BJ (cell line): ENCODE data around the gene MAN1C1. TPM values are rescaled to one million over a fixed set of nuclear protein-coding genes. Genes with fewer than 3 reads are reported as not detected.

Source experiments
- CTCF ChIA-PET: fragments of 350-600 bp; formaldehyde crosslinking; extraction: SDS; loops from one replicate; lab custom pipeline; 2021; ENCODE audit warnings: antibody characterized with exemption, inconsistent platforms; lab: Yijun Ruan, JAX
- POLR2A ChIA-PET: fragments of 300-600 bp; sonication (Branson Sonifier 250); formaldehyde crosslinking; extraction: SDS; loops from one replicate; lab custom pipeline; 2021; ENCODE audit warnings: antibody characterized with exemption; lab: Charles Lee
- DNase-seq: peaks from one replicate; pipeline ENCODE4 v3.0.0-alpha.2; 2011; ENCODE audit warnings: low read depth
- H3K27me3 ChIP-seq: 2 replicates; pipeline ENCODE4 v1.6.0; 2011; ENCODE audit warnings: low read length; ENCODE audit not compliant: control insufficient read depth, insufficient read depth
- H3K36me3 ChIP-seq: 2 replicates; pipeline ENCODE4 v1.5.1; 2011; ENCODE audit warnings: low read length; ENCODE audit not compliant: control insufficient read depth, insufficient read depth
- H3K4me3 ChIP-seq: 2 replicates; pipeline ENCODE4 v1.5.1; 2011; ENCODE audit warnings: low read depth, mild to moderate bottlenecking, control low read depth, low read length
- CTCF ChIP-seq: IDR thresholded peaks from 2 replicates; pipeline ENCODE4 v1.5.1; 2011; ENCODE audit warnings: low read depth, mild to moderate bottlenecking, control low read depth, inconsistent platforms, low read length, moderate library complexity; ENCODE audit not compliant: insufficient read depth
- polyA plus RNA-seq: library from polyadenylated mRNA; depleted of rRNA; stranded (reverse); fragments of >200 nt; gene quantifications from 2 replicates; pipeline ENCODE4 v1.2.3, GENCODE V29; 2011

The MAN1C1 gene
- polyA plus RNA-seq, 1 experiment = 1.1 TPM

DNA sequence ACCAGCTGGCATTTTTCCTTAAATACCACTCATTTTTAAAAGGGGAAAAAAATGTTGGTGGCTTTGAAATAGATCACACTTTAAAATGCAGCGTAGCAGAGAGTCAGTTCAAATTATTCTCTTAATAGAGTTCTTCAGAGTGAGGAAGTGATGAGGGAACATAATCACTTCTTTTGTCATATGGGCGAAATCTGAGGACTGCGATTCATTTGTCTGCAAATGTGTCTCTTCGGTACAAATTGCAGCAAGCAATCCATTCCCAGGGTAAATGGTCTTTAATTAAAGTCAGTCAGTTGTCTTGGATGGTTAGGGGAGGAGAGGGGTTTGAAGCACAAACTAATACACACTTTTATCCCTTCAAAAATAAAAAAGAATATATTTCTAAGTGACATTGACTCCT, 97.4 kb downstream of the MAN1C1 start:
- CTCF ChIA-PET = interaction anchor here (1.1 to 1.2 kb wide), 3 partner anchors 12 to 105 kb away, joined by 3 to 5 read pairs (median 4); no protein-coding TSS in a partner anchor
- no peak for DNase-seq
- Histone ChIP-seq H3K27me3 (peaks cover 1% of the 10 kb centered on the region; the same call in 1 of the 2 replicates), H3K36me3 (no peaks in the 10 kb centered on the region), H3K4me3 (no peak overlapping the region)
- TF ChIP-seq CTCF = no peak
- POLR2A ChIA-PET = no interaction called here

DNA sequence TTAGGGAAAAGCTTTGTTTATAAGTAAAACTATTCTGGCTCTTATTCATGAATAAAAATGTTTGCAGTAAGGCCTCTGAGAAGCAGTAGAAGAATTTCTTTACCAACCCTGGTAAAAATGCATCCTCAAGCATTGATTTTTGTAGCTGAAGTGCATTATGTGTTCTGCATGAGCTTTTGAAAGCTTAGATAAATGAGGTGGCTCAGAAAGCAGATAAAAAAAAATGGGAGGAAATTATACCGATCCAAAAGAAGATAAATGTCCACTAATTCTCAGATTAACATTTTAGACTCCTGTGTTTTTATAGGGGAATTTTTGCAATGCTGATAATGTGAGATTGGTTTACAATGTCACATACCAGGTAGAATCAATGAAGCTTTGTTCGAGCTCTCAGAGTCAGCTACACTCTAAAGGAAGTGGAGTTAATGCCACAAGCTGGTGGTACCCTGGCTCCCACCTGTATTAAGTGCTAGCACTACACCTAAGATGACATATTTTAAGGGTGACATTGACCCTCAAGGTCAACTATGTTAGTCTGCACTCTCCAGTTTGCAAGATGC, 97.9 kb downstream of the MAN1C1 start:
- ChIA-PET POLR2A (no interaction called here), CTCF (interaction anchor here (0.6 to 1.2 kb wide), 4 partner anchors 11 to 105 kb away, joined by 3 to 5 read pairs (median 4); no protein-coding TSS in a partner anchor)
- Histone ChIP-seq H3K27me3 (peaks cover 1% of the 10 kb centered on the region; the same call in 1 of the 2 replicates), H3K36me3 (no peaks in the 10 kb centered on the region), H3K4me3 (no peak overlapping the region)
- no peak for TF ChIP-seq CTCF
- DNase-seq = no peak

- Histone ChIP-seq H3K36me3 (no peaks in the 10 kb centered on the region), H3K27me3 (peaks cover 1% of the 10 kb centered on the region; the same call in 1 of the 2 replicates), H3K4me3 (no peak overlapping the region)
- DNase-seq = no peak
- CTCF ChIA-PET = interaction anchor here (1.2 kb wide), 1 partner anchor 100 kb away, joined by 3 read pairs; the partner anchor contains the start of gene MAN1C1
- TF ChIP-seq CTCF = no peak
- POLR2A ChIA-PET = no interaction called here
These were observed 99.3 kb downstream of the MAN1C1 start for GRCh38 chr1:25715888-25716287.

DNA sequence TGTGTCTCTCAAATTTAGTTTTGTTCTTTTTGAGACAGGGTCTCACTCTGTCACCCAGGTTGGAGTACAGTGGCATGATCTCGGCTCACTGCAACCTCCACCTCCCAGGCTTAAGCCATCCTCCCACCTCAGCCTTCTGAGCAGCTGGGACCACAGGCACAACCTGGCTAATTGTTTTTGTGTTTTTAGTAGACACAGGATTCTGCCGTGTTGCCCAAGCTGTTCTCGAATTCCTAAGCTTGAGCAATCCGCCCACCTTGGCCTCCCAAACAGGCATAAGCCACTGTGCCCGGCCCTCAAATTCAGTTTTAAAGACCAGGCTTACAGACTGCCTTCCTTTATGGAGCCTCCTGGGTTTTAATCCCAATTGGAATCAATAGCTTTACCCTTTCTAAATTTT, 99.7 kb downstream of the MAN1C1 start:
- no peak for TF ChIP-seq CTCF
- Histone ChIP-seq H3K36me3 (no peaks in the 10 kb centered on the region), H3K27me3 (peaks cover 1% of the 10 kb centered on the region; the same call in 1 of the 2 replicates), H3K4me3 (no peak overlapping the region)
- CTCF ChIA-PET = interaction anchor here (1.2 kb wide), 1 partner anchor 100 kb away, joined by 3 read pairs; the partner anchor contains the start of gene MAN1C1
- POLR2A ChIA-PET = no interaction called here
- DNase-seq = no peak

DNA sequence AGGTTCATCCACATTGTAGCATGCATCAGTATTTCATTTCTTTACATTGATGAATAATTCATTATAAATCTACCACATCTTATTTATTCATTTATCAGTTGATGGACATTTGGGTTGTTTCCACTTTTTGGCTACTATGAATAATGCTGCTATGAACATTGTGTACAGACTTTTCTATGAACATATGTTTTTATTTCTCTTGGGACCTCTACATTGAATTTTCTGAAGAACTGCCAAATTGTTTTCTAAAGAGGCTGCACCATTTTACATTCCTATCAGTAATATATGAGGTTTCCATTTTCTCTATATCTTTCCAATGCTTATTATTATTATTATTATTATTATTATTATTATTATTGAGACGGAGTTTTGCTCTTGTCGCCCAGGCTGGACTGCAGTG, 102.1 kb downstream of the MAN1C1 start:
- peaks cover 9% of the 10 kb centered on the region for H3K27me3 ChIP-seq
- CTCF ChIA-PET = interaction anchor here (1.0 kb wide), 1 partner anchor 24 kb away, joined by 3 read pairs; no protein-coding TSS in a partner anchor
- no peak overlapping the region for H3K4me3 ChIP-seq
- POLR2A ChIA-PET = no interaction called here
- DNase-seq = no peak
- no peak for TF ChIP-seq CTCF
- no peaks in the 10 kb centered on the region for H3K36me3 ChIP-seq
